WTC11 (cell line): ENCODE data around the gene PTPRN2.

ENCODE experiments used
- ATF3 ChIP-seq: sonication (generic); formaldehyde crosslinking; conservative IDR thresholded peaks from 2 replicates; pipeline ENCODE4 v1.8.1; 2022; ENCODE audit warnings: mild to moderate bottlenecking, missing genetic modification reagents
- ZNF121 ChIP-seq: sonication (generic); formaldehyde crosslinking; IDR thresholded peaks from 2 replicates; pipeline ENCODE4 v1.8.0; 2023; ENCODE audit warnings: missing genetic modification reagents

- no peak for TF ChIP-seq ZNF121
- no peak for TF ChIP-seq ATF3
Observed at GRCh38 chr7:158123214-158123613, 464.4 kb downstream of the PTPRN2 start.
